GM18868 (cell line): ENCODE measurements around the gene LMO1.

Source experiments
- ATAC-seq: cut with Tn5 transposase; IDR thresholded peaks from one replicate; pipeline ENCODE4 v1.9.1; 2021; ENCODE audit warnings: mild to moderate bottlenecking, moderate library complexity; ENCODE audit not compliant: unreplicated experiment

LMO1 gene

GRCh38 chr11:8207080-8208000, 56.3 kb downstream of the LMO1 start:
- no peak for ATAC-seq

DNA sequence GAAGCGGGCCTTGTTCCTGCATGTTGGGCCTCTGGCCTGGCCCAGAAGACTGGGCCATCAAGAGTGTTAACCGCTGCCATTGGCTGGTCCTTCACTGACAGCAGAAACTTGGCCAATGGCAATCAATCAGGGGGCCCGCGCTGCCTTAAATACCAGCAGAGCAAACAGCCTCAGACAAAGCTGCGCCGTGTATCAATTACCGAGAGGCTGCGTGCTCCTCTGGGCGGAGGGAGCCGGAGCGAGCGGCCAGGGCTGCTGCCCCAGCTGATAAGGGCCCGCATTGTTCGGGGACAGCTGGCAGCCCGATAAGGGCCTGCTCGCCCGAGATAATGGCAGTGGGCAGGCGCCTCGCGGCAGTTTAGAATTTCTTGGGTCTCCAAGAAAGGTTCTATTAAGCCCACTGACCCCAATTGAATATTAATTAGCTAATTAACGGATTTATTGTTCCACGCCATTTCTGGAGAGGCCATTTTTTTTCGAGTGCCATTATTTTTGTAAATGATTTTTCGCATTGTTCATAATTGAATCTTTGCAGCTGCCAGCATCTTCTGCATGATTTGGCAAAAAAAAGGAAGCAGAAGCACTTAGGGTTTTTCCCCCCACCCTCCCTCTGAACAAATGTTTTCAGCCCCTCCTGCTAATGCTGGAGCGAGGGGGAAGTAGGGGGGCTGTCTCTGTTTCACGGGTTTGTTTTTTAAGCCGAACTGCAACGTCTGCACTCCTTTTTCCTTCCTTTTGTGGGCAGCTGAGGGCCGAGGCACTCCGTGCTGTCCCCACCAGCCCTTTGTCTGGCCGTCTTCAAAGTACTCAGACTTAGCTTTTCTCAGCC, 57.2 kb downstream of the LMO1 start:
- ATAC-seq: no peak

- ATAC-seq: no peak
These were observed 58.1 kb downstream of the LMO1 start for GRCh38 chr11:8205566-8205965.

DNA sequence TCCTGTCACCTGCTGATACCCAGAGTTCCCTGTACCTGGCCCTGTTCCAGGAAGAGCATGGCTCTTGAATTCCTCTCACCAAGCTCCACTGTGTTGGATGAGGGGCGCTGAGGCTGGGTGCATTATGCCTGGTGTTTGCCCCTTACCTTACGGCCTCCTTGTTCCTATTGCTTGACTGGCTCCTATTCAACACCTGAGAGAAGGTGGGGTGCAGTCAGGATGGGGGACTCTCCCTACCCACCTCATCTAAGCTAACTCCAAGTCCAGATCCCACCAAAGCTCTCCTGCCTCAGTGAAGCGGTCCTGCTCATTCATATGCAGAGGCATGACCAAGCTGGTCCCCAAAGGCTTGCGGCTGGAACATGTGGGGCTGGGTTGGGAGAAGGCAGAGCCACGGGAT, 59.1 kb downstream of the LMO1 start:
- ATAC-seq: no peak

GRCh38 chr11:8204025-8204424, 59.7 kb downstream of the LMO1 start:
- ATAC-seq: no peak

GRCh38 chr11:8203414-8203715, 60.3 kb downstream of the LMO1 start:
- no peak for ATAC-seq

- no peak for ATAC-seq
These were observed 60.9 kb downstream of the LMO1 start for GRCh38 chr11:8202516-8203413.

DNA sequence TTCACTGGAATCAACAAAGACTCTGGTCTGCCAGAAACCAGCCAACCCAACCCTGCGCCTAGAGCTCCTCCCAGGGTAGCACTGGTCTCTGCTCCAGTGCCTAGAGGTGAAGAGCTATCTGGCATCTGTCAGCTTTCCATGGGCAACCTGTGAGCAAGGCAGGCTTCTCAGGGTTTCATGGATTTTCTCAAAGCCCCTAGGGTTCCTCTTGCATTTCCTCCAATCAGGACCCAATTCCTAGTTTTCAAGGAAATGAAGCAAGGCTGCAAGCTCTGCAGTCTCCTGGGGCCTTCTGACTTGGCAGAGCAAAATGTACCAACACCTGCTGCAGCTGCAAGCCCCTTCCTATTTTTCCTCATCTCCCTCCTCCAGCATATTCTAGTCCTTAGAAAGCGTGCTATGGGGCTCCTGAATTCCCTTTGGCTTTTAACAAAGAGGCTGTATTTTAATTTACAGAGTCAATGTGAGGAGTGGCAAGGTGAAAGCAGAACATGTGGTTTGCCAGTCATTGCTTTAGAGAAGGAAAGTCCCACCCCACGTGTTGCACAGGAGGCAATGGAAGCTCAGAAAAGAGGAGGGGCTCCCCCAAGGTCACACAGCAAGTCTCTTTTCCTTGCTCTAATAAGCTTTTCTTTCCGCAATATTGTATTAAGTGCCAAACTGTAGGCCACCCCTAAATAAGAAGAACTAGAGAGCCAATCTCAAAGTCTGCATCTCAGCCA, 61.9 kb downstream of the LMO1 start:
- ATAC-seq: peak; percentile 93

- ATAC-seq: no peak
These were observed 64.0 kb downstream of the LMO1 start for GRCh38 chr11:8199676-8200075.

DNA sequence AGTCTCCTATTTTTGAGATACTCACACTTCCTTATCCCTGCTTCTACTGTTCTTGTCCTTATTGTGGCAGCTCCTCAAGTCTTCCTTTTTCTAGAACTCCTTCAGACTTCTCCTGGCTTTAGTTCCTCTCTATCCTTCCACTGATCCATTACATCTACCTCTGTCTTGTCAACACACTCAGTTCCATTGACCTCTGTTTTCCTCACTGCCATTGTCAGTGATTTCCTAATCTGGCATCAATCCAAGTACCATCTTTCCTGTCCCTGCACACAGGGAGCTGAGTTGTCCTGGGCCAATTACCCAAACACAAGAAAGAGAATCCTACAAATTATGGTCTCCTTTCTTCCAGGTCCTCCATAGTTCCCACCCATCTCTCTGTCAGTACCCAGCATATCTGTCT, 66.9 kb downstream of the LMO1 start:
- ATAC-seq: no peak

DNA sequence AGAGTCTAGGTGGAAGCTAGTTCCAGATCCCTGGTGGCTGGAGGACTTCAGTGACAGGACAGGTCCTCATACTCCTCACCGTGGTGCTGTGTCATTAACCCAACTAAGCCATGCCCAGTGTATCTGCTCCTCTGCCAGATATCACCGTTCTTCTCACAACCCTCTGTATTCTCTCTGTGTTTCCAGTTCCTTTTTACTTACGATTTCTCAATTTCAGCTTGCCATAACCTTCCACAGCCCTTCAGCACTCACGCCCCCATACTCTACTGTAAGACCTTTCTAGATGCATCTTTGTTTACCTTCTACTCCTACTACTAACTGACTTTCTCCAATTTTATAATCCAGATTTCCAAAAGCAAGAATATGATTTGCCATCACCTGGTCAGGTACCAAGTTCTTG, 68.7 kb downstream of the LMO1 start:
- ATAC-seq: no peak

DNA sequence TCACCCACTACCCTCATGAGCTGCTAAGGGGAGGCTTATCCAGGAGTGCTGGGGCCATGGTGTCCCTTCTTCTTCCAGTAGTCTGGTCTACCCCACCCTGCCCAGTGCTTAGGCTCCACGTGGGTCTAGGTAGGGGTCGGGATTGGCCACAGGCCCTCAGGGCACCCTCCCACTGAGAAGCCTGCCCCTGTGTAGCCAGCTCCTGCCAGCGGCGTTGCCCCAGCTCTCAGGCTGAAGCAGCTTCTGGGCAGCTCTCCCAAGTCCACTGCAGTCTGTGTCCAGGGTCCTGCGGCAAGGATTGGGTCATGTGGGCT, 70.8 kb downstream of the LMO1 start:
- peak; percentile 10 for ATAC-seq

DNA sequence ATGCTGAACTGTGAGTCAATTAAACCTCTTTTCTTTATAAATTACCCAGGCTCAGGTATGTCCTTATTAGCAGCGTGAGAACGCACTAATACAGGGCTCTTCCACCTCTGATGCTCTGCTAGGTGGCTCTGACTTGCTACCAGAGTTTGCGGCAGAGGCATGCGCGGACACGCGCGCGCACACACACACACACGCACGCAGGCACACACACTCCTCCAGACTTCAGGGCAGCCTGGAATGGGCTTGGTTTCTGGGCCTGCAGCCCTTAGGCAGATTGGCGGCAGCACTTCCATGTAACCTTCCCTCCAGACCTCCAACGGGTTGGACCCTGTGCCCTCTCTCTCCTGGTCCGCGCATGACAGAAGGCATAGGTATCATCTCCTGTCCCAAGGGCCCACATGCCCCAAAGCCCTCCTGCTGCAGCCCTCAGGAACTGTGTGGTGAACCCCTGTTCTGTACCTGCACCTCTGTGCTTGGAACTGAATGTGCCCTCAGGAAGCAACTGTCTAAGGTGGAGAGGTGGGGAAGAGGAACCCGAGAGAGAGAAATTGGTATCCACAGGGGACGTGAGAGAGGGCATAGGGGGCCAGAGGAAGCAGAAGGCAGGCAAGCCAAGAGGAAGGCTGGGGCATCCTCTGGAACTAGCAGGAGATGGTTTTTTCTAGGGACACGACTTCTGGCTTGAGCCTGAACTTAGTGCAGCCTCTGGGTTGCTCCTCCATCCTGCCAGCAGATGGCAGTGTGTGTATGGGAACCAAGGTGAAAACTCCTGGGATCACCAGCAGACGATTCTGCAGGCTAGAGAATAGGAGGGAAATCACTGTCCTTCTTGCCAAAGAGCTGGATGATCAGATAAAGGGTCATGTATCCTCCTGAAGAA, 71.4 kb downstream of the LMO1 start:
- ATAC-seq: peak; percentile 74

DNA sequence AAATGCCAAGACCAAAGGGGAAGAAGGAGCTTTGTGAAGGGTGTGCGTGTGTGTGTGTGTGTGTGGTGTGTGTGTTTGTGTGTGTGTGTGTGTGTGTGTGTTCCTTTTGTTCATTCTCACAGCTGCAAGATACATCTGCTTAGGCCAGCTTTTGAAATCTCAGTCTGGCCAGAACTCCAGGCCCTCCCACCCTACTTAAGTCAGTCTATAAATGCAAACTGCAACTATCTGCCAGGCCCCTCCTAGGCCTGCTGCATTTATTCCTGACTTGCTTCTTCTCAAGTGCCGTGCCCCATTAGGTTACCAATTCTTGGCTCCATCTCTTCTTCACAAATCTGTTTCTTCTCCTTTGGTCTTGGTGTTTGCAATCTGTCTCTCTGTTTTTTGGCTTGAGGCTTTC, 73.2 kb downstream of the LMO1 start:
- ATAC-seq: no peak

GRCh38 chr11:8186429-8186828, 77.2 kb downstream of the LMO1 start:
- ATAC-seq: no peak

DNA sequence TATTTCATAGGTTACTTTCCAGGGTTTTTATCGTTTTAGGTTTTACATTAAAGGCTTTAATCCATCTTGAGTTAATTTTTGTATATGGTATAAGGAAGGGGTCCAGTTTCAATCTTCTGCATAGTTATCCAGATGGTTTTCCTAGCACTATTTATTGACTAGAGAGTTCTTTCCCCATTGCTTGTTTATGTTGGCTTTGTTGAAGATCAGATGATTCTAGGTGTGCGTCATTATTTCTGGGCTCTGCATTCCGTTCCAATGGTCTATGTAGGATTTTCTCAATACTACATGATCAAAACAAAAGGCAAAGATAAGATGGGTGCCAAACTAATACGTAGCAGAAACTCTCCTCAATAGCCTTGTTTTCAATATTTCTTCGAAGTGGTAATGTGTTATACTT, 80.6 kb downstream of the LMO1 start:
- no peak for ATAC-seq

GRCh38 chr11:8180469-8180868, 83.2 kb downstream of the LMO1 start:
- ATAC-seq: no peak

GRCh38 chr11:8178297-8178696, 85.4 kb downstream of the LMO1 start:
- no peak for ATAC-seq

DNA sequence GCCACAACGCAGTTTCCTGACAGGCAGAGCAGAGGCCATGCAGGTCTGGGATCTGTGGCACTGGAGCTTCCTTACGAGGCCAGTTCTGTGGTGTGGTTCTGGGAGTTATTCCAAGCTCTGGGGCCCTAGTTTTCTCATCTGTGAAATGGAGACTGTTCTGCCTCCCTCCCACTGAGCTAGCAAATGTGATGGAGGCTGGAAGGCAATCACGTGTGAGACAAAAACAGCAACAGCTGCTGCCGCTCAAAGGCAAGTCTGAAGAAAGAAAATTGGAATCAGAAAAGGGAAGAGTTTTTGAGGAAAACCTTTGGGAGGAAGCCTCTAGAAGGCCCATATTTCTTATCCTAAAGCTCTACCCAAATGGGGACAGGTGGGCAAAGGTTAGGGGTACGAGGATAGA, 86.5 kb downstream of the LMO1 start:
- ATAC-seq: no peak
